Keratinocyte (primary cell): ENCODE measurements around the gene QTRT2. TPM values are rescaled to one million over a fixed set of nuclear protein-coding genes. Genes with fewer than 3 reads are reported as not detected.

Experiments
- DNase-seq: peaks from one replicate; pipeline ENCODE4 v3.0.0-alpha.2; 2011; ENCODE audit warnings: low read depth, missing footprints, low spot score
- FAIRE-seq: peaks from 2 replicates; lab custom pipeline; 2011; peaks lifted over from hg19 to GRCh38; lab: Jason Lieb, UNC
- H2AFZ ChIP-seq: 2 replicates; pipeline ENCODE4 v1.6.0; 2012; ENCODE audit warnings: low read length, control low read depth, inconsistent platforms; ENCODE audit not compliant: control insufficient read depth
- H3K27ac ChIP-seq: 2 replicates; pipeline ENCODE4 v1.5.1; 2011; ENCODE audit warnings: low read length; ENCODE audit not compliant: control insufficient read depth, insufficient read depth
- H3K27me3 ChIP-seq: 3 replicates; pipeline ENCODE4 v1.6.0; 2011; ENCODE audit warnings: low read length; ENCODE audit not compliant: control insufficient read depth, insufficient read depth; ENCODE audit errors: extremely low read depth
- H3K36me3 ChIP-seq, 2 experiments: 2 replicates in 1 of 2; 3 replicates in 1 of 2; pipeline ENCODE4 v1.5.1; 2011; ENCODE audit warnings: low read length in 2 of 2, mild to moderate bottlenecking in 1 of 2; ENCODE audit not compliant: control insufficient read depth in 2 of 2, insufficient read depth in 2 of 2; ENCODE audit errors: extremely low read depth in 1 of 2
- H3K4me1 ChIP-seq: 3 replicates; pipeline ENCODE4 v1.5.1; 2011; ENCODE audit warnings: low read length; ENCODE audit not compliant: control insufficient read depth, insufficient read depth; ENCODE audit errors: extremely low read depth
- H3K4me2 ChIP-seq: 3 replicates; pipeline ENCODE4 v1.6.0; 2011; ENCODE audit warnings: low read depth, low read length; ENCODE audit not compliant: control insufficient read depth, insufficient read depth; ENCODE audit errors: extremely low read depth
- H3K4me3 ChIP-seq, 3 experiments: fragments of 200-600 bp in 1 of 3; sonication (generic) in 1 of 3; 2 replicates in 2 of 3; 3 replicates in 1 of 3; pipeline ENCODE4 v1.5.1; 2011 to 2016; ENCODE audit warnings: low read length in 3 of 3, mild to moderate bottlenecking in 3 of 3, control low read depth in 2 of 3, inconsistent platforms in 1 of 3, low read depth in 1 of 3, mixed read lengths in 1 of 3, mixed run types in 1 of 3, moderate library complexity in 1 of 3; ENCODE audit not compliant: control insufficient read depth in 2 of 3, insufficient read depth in 2 of 3; ENCODE audit errors: extremely low read depth in 1 of 3
- H3K79me2 ChIP-seq: 2 replicates; pipeline ENCODE4 v1.6.0; 2012; ENCODE audit warnings: low read length; ENCODE audit not compliant: control insufficient read depth, insufficient read depth
- H3K9ac ChIP-seq: 3 replicates; pipeline ENCODE4 v1.6.0; 2011; ENCODE audit warnings: low read length; ENCODE audit not compliant: control insufficient read depth, insufficient read depth; ENCODE audit errors: extremely low read depth
- H3K9me1 ChIP-seq: 3 replicates; pipeline ENCODE4 v1.6.0; 2011; ENCODE audit warnings: low read length; ENCODE audit not compliant: control insufficient read depth, insufficient read depth; ENCODE audit errors: extremely low read depth
- H3K9me3 ChIP-seq: 2 replicates; pipeline ENCODE4 v1.5.1; 2012; ENCODE audit warnings: low read depth, low read length; ENCODE audit not compliant: control insufficient read depth
- H4K20me1 ChIP-seq: 3 replicates; pipeline ENCODE4 v1.6.0; 2011; ENCODE audit warnings: low read length; ENCODE audit not compliant: control insufficient read depth, insufficient read depth; ENCODE audit errors: extremely low read depth
- CTCF ChIP-seq, 3 experiments: IDR thresholded peaks in 1 of 3; conservative IDR thresholded peaks in 1 of 3; optimal IDR thresholded peaks in 1 of 3; 2 replicates in 2 of 3; 3 replicates in 1 of 3; pipeline versions ENCODE3 to v1.5.1; 2011; ENCODE audit warnings: low read length in 3 of 3, mild to moderate bottlenecking in 3 of 3, moderate library complexity in 2 of 3, control low read depth in 1 of 3, inconsistent platforms in 1 of 3; ENCODE audit not compliant: insufficient read depth in 2 of 3; ENCODE audit errors: extremely low read depth in 1 of 3
- EZH2 ChIP-seq: IDR thresholded peaks from one replicate; pipeline ENCODE4 v1.6.1; 2012; ENCODE audit warnings: inconsistent platforms, mild to moderate bottlenecking, low read length, moderate library complexity
- dilution Hi-C: fragments of 300-500 bp; cut with MboI; formaldehyde crosslinking; loops from one replicate; pipeline ENCODE4 v1.7.0; 2020; ENCODE audit warnings: low sequenced_read_pairs; ENCODE audit not compliant: extremely low pct_ligation_motif_present
- polyA plus RNA-seq, 5 experiments: library from polyadenylated mRNA; depleted of rRNA in 3 of 5; stranded (reverse) in 3 of 5; stranded (forward) in 1 of 5; unstranded in 1 of 5; fragments of >200 nt; gene quantifications; 1 replicate in 1 of 5; 2 replicates in 3 of 5; 3 replicates in 1 of 5; pipeline versions ENCODE4 v1.2.1 to v1.2.3, GENCODE V29; 2011 to 2012; ENCODE audit warnings: missing spikeins in 2 of 5, low read depth in 1 of 5, low replicate concordance in 1 of 5

Gene QTRT2
- polyA plus RNA-seq, 1 donor (not counting 4 experiments of a cell fraction or from before 2014, with no cell fraction given): 18.3 TPM

- no peak overlapping the region for H2AFZ ChIP-seq
- no peak overlapping the region for H3K4me2 ChIP-seq
- no peaks in the 10 kb centered on the region for H3K79me2 ChIP-seq
- FAIRE-seq: no peak
- no peak overlapping the region for H3K9ac ChIP-seq
- H3K4me3 ChIP-seq: no peak overlapping the region
- no peak overlapping the region for H3K27ac ChIP-seq
- DNase-seq: no peak
- dilution Hi-C loops: no loop called here
- TF ChIP-seq EZH2 (no peak), CTCF (optimal IDR thresholded peaks at IDR 0.05 in 1 of 3, IDR thresholded peaks at IDR 0.05 in 1 of 3, conservative IDR thresholded peaks at IDR 0.05 in 1 of 3; ENCODE audit: extremely low read depth in 1 of 3, insufficient read depth in 2 of 3, low read length in 3 of 3) (no peak)
- no peaks in the 10 kb centered on the region for H3K36me3 ChIP-seq
- no peaks in the 10 kb centered on the region for H3K9me3 ChIP-seq
- H3K27me3 ChIP-seq: no peaks in the 10 kb centered on the region
- H3K9me1 ChIP-seq: no peaks in the 10 kb centered on the region
- no peaks in the 10 kb centered on the region for H4K20me1 ChIP-seq
- H3K4me1 ChIP-seq: no peaks in the 10 kb centered on the region
Measured at GRCh38 chr3:114133947-114134346, 77.4 kb downstream of the QTRT2 start.

Other genes starting within 250 kb of the QTRT2 start
- gene GRAMD1C, start 217.9 kb upstream of the QTRT2 start, polyA plus RNA-seq: 0.95 to 2.7 TPM (median 2.0 TPM) in 3 replicates
- gene ZDHHC23, start 108.7 kb upstream of the QTRT2 start, polyA plus RNA-seq: 1.4 to 2.3 TPM (median 1.4 TPM) in 3 replicates
- 1.5 to 3.6 TPM (median 3.6 TPM) in 3 replicates for gene CCDC191, start 211 bp upstream of the QTRT2 start, polyA plus RNA-seq
- not detected in 3 replicates for gene DRD3, start 122.3 kb downstream of the QTRT2 start, polyA plus RNA-seq
- not detected in 3 replicates for gene ZNF80, start 180.8 kb downstream of the QTRT2 start, polyA plus RNA-seq
- gene TIGIT, start 237.3 kb downstream of the QTRT2 start, polyA plus RNA-seq: not detected in 3 replicates